ENCODE data around the gene PTMA. TPM values are rescaled to one million over a fixed set of nuclear protein-coding genes. Genes with fewer than 3 reads are reported as not detected.
A peak's percentile ranks its signal among the peaks of the same experiment; 100 is the strongest.

PTMA gene
- total and polyA plus RNA-seq, 7 donors = 124 to 347 (median 210) TPM

- Histone ChIP-seq H3K27ac (peak overlapping the region; percentile 97), H3K36me3 (ENCODE audit: insufficient read depth in 1 of 2, low read depth in 1 of 2) (peaks cover 0 to 25% of the 10 kb centered on the region in 2 donors), H3K4me3 (peak overlapping the region; percentile 89), H3K4me1 (peaks cover 24% of the 10 kb centered on the region), H3K27me3 (ENCODE audit: insufficient read depth in 3 of 3, low read length in 2 of 3) (no peaks in the 10 kb centered on the region), H3K9me3 (no peaks in the 10 kb centered on the region)
- 0% methylated on average over 99 to 118 of the region's 118 CpGs for WGBS, 3 donors
- TF ChIP-seq, protein P1, sequence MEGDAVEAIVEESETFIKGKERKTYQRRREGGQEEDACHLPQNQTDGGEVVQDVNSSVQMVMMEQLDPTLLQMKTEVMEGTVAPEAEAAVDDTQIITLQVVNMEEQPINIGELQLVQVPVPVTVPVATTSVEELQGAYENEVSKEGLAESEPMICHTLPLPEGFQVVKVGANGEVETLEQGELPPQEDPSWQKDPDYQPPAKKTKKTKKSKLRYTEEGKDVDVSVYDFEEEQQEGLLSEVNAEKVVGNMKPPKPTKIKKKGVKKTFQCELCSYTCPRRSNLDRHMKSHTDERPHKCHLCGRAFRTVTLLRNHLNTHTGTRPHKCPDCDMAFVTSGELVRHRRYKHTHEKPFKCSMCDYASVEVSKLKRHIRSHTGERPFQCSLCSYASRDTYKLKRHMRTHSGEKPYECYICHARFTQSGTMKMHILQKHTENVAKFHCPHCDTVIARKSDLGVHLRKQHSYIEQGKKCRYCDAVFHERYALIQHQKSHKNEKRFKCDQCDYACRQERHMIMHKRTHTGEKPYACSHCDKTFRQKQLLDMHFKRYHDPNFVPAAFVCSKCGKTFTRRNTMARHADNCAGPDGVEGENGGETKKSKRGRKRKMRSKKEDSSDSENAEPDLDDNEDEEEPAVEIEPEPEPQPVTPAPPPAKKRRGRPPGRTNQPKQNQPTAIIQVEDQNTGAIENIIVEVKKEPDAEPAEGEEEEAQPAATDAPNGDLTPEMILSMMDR (IDR thresholded peaks at IDR 0.05) = no peak
- DNase-seq = peak; percentile 70 to 77
- ATAC-seq = peak in 1 of 4 donors; percentile 0
- intact Hi-C loops (cut with DNase I) = no loop called here
These were observed 679 bp downstream of the PTMA start for GRCh38 chr2:231708773-231709635.

- H3K36me3 ChIP-seq (ENCODE audit: insufficient read depth in 1 of 2, low read depth in 1 of 2) = peaks cover 0 to 25% of the 10 kb centered on the region in 2 donors
- ATAC-seq = peak in 1 of 4 donors; percentile 0
- WGBS, 3 donors = 1% methylated on average over 23 to 33 of the region's 33 CpGs
- no peaks in the 10 kb centered on the region for H3K9me3 ChIP-seq
- H3K27ac ChIP-seq = peak overlapping the region; percentile 97
- peak; percentile 72 to 81 for DNase-seq
- intact Hi-C loops (cut with DNase I) = no loop called here
- peaks cover 26% of the 10 kb centered on the region for H3K4me1 ChIP-seq
- H3K4me3 ChIP-seq = peak overlapping the region; percentile 89
- no peaks in the 10 kb centered on the region for H3K27me3 ChIP-seq (ENCODE audit: insufficient read depth in 3 of 3, low read length in 2 of 3)
- TF ChIP-seq, protein P1 (IDR thresholded peaks at IDR 0.05) = no peak
These were observed 1.3 kb downstream of the PTMA start for GRCh38 chr2:231709636-231709980.

- Histone ChIP-seq H3K4me3 (peak overlapping the region; percentile 89), H3K9me3 (no peaks in the 10 kb centered on the region), H3K27me3 (ENCODE audit: insufficient read depth in 3 of 3, low read length in 2 of 3) (no peaks in the 10 kb centered on the region), H3K36me3 (ENCODE audit: insufficient read depth in 1 of 2, low read depth in 1 of 2) (peaks cover 0 to 25% of the 10 kb centered on the region in 2 donors), H3K4me1 (peaks cover 26% of the 10 kb centered on the region), H3K27ac (peak overlapping the region; percentile 97)
- DNase-seq (peak; percentile 88 to 94), ATAC-seq (peak; percentile 43 to 55 (median 48))
- intact Hi-C loops (cut with DNase I) = loop anchor here in 1 of 2 donors (5.0 kb wide), 1 partner anchor 72 kb away; the partner anchor contains the start of gene PDE6D
- WGBS, 3 donors = 0 to 1% (median 1%) methylated on average over 72 to 105 of the region's 105 CpGs
- TF ChIP-seq, protein P1 (IDR thresholded peaks at IDR 0.05) = peak; percentile 97
These were observed 1.9 kb downstream of the PTMA start for GRCh38 chr2:231709981-231710798.

GRCh38 chr2:231710799-231711676, 2.7 kb downstream of the PTMA start:
- Histone ChIP-seq H3K27me3 (ENCODE audit: insufficient read depth in 3 of 3, low read length in 2 of 3) (no peaks in the 10 kb centered on the region), H3K27ac (peak overlapping the region; percentile 97), H3K4me3 (peak overlapping the region; percentile 89), H3K36me3 (ENCODE audit: insufficient read depth in 1 of 2, low read depth in 1 of 2) (peaks cover 0 to 25% of the 10 kb centered on the region in 2 donors), H3K9me3 (no peaks in the 10 kb centered on the region), H3K4me1 (peaks cover 27% of the 10 kb centered on the region)
- 6 to 12% (median 7%) methylated on average over 41 to 43 of the region's 43 CpGs for WGBS, 3 donors
- intact Hi-C loops (cut with DNase I) = loop anchor here in 1 of 2 donors (1.0 to 5.0 kb wide), 2 partner anchors 31 to 71 kb away; partner anchors contain the start of gene PDE6D
- TF ChIP-seq, protein P1 (IDR thresholded peaks at IDR 0.05) = peak; percentile 3
- DNase-seq (peak in 1 of 2 donors; percentile 71), ATAC-seq (no peak)

Measured in psoas muscle (tissue), 8 donors.